ENCODE data around the gene SLC5A12.

DNA sequence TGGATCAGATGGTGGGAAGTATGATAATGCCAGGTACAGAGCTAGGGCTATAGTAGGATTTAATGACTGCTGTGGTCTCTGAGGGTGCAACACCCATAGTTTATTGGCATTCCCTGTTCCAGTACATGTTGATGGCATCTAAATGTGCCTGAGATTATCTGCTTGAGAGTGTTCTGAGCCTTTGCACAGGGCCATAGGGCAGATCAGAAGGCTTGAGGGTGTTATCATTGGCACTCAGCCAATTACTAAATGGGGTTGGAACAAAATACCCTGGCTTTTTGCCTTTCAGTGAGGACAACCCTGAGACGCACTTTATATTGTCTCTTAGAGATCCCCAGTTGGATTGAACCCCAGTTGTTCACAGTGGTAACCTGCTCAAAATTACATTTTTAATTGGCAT is 6.7 kb downstream of the SLC5A12 start:
- TF ChIP-seq, protein P1, sequence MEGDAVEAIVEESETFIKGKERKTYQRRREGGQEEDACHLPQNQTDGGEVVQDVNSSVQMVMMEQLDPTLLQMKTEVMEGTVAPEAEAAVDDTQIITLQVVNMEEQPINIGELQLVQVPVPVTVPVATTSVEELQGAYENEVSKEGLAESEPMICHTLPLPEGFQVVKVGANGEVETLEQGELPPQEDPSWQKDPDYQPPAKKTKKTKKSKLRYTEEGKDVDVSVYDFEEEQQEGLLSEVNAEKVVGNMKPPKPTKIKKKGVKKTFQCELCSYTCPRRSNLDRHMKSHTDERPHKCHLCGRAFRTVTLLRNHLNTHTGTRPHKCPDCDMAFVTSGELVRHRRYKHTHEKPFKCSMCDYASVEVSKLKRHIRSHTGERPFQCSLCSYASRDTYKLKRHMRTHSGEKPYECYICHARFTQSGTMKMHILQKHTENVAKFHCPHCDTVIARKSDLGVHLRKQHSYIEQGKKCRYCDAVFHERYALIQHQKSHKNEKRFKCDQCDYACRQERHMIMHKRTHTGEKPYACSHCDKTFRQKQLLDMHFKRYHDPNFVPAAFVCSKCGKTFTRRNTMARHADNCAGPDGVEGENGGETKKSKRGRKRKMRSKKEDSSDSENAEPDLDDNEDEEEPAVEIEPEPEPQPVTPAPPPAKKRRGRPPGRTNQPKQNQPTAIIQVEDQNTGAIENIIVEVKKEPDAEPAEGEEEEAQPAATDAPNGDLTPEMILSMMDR (IDR thresholded peaks at IDR 0.05) = no peak
- TF ChIP-seq POLR2A (IDR thresholded peaks at IDR 0.05) (no peak), POLR2AphosphoS5 (IDR thresholded peaks at IDR 0.05) (no peak)

Data from gastroesophageal sphincter (tissue), 3 donors.